Heart left ventricle (tissue), 13 donors: ENCODE data around the gene STEAP1.

Experiments
- CTCF ChIP-seq, 12 donors: fragments of 200-600 bp; sonication (generic) in 4 of 12; IDR thresholded peaks; one replicate each; pipeline versions ENCODE4 v1.5.0 to v1.8.0; 2018 to 2022; ENCODE audit warnings: antibody characterized with exemption in 12 of 12, mild to moderate bottlenecking in 5 of 12
- POLR2A ChIP-seq, 2 donors: fragments of 450-650 bp; IDR thresholded peaks; one replicate each; pipeline ENCODE4 v1.6.1; 2017; ENCODE audit warnings: antibody characterized with exemption in 2 of 2, mild to moderate bottlenecking in 2 of 2, moderate library complexity in 2 of 2
- donor health status: ischemic (EF 13 %, LVEDD 7.1; RV severe dilation, severe dysfunction).
- donor health status: DM: no; HTN: yes; CAD: no.
- donor health status: DM: no; HTN: no; CAD: no.
- donor health status: ischemic (EF 25% LVEDD 6.9; RV normal size, moderate dysfunction).
- donor health status: ischemic (EF 25% LVEDD 5.7; RV mildly dilated, moderate dysfunction).
- donor health status: ischemic (EF 35%, LVEDD 5.7; RV mildly dilated, moderate dysfunction).
- donor health status: nonischemic (EF 11% LVEDD 7.7; RV severe dilation, severe dysfunction).
- donor health status: DM: yes; HTN: yes; CAD: no.
- donor health status: PGD.
- donor health status: ischemic (EF 29% LVEDD 5.4; RV normal size, mild dysfunction).
- donor health status: nonischemic (EF 23%, LVEDD 6.1; RV moderate dilation, normal function).

GRCh38 chr7:90213521-90213920, 59.3 kb downstream of the STEAP1 start:
- no peak for TF ChIP-seq CTCF (IDR thresholded peaks at IDR 0.05)
- TF ChIP-seq POLR2A (IDR thresholded peaks at IDR 0.05) = no peak
